GM21825 (cell line): ENCODE results near the gene KRTAP5-6.

Source experiments
- ATAC-seq: cut with Tn5 transposase; IDR thresholded peaks from one replicate; pipeline ENCODE4 v1.9.1; 2021; ENCODE audit warnings: mild to moderate bottlenecking, moderate library complexity; ENCODE audit not compliant: unreplicated experiment

Gene KRTAP5-6

GRCh38 chr11:1746511-1746931 lies 49.5 kb downstream of the KRTAP5-6 start:
- no peak for ATAC-seq

DNA sequence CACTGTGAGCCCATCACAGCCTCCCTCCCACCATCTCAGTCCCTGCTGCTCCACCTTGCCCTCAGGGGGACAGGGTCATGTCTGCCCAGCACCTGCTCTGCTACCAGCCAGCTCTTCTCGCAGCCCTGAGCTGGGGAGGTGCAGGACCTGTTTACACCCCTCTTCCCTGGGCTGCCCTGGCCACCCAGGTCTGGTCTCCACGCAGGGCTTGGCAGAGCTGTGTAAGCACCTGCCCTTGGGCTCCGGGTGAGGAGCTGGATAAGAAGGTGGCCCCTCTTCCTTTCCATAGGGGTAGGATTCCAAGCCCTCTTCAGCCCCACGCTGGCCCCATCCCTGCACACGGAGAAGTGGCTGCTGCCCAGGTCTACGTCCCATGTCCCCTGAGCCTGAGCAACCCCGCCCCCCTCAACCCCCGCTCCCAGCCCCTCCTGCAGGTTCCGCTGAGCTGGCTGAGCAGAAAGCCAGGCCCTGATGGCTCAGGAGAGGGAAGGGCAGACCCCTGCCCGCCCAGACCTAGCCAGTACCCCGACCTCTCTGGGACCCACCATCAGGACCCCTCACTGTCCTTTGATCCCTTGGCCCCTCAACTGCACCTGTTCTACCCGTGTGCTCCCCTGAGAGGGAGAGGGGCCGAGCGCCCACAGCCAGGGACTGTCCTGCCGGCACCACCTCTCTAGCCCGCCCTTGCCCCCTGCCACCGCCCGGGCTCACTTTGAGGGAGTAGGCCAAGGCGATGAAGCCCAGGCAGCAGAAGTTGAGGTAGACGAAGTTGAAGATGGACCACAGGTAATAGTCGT lies 50.2 kb downstream of the KRTAP5-6 start:
- ATAC-seq, result no peak
